PC-9 (cell line): Measurements from ENCODE around the gene DLG3. TPM values are rescaled to one million over a fixed set of nuclear protein-coding genes. Genes with fewer than 3 reads are reported as not detected.
"Not testable (repeated sequence)": the region's sequence is repeated elsewhere in the genome, so short reads cannot be mapped to it uniquely, and the experiment has no call there.

ENCODE experiments used
- BruUV-seq: library from RNA; stranded (reverse); fragments of 400-500 nt; replicated peaks from 2 replicates; lab custom pipeline; 2021; lab: Mats Ljungman, UMichigan
- CTCF ChIA-PET: fragments of 300-600 bp; sonication (Branson Sonifier 250); formaldehyde crosslinking; loops from one replicate; lab custom pipeline; 2022; ENCODE audit warnings: antibody characterized with exemption; lab: Charles Lee
- POLR2A ChIA-PET: fragments of 300-600 bp; sonication (Branson Sonifier 250); formaldehyde crosslinking; loops from one replicate; lab custom pipeline; 2022; ENCODE audit warnings: antibody characterized with exemption; ENCODE audit not compliant: unreplicated experiment; lab: Charles Lee
- DNase-seq, 2 experiments: peaks; one replicate each; pipeline versions ENCODE4 v3.0.0 to v3.0.0-alpha.2; 2015 to 2022; ENCODE audit warnings: mixed read lengths in 1 of 2
- H2AFZ ChIP-seq: fragments of 200-600 bp; sonication (generic); 2 replicates; pipeline ENCODE4 v1.8.1; 2017; ENCODE audit warnings: antibody characterized with exemption
- H3F3A ChIP-seq: fragments of 200-600 bp; sonication (generic); 2 replicates; pipeline ENCODE4 v1.8.1; 2017; ENCODE audit warnings: antibody characterized with exemption, mild to moderate bottlenecking, low read depth; ENCODE audit not compliant: insufficient read depth
- H3K27ac ChIP-seq: fragments of 200-600 bp; sonication (generic); 2 replicates; pipeline ENCODE4 v1.6.1; 2016; ENCODE audit warnings: mixed run types
- H3K27me3 ChIP-seq: fragments of 200-600 bp; sonication (generic); 2 replicates; pipeline ENCODE4 v1.6.1; 2016; ENCODE audit warnings: low read depth, mixed run types; ENCODE audit not compliant: insufficient read depth
- H3K36me3 ChIP-seq: fragments of 200-600 bp; sonication (generic); 2 replicates; pipeline ENCODE4 v1.6.1; 2016; ENCODE audit warnings: low read depth, mixed run types
- H3K4me1 ChIP-seq: fragments of 200-600 bp; sonication (generic); replicated peaks from 2 replicates; pipeline ENCODE4 v1.6.1; 2016; ENCODE audit warnings: mixed run types; ENCODE audit not compliant: insufficient read depth
- H3K4me2 ChIP-seq: fragments of 200-600 bp; sonication (generic); 2 replicates; pipeline ENCODE4 v1.6.1; 2017; ENCODE audit warnings: mixed run types
- H3K4me3 ChIP-seq: fragments of 200-600 bp; sonication (generic); 2 replicates; pipeline ENCODE4 v1.6.1; 2016; ENCODE audit warnings: mixed run types
- H3K79me2 ChIP-seq: fragments of 200-600 bp; sonication (generic); 2 replicates; pipeline ENCODE4 v1.6.1; 2017; ENCODE audit warnings: low read depth, mixed run types
- H3K9me2 ChIP-seq: fragments of 200-600 bp; sonication (generic); 2 replicates; pipeline ENCODE4 v1.8.1; 2017; ENCODE audit warnings: mild to moderate bottlenecking; ENCODE audit not compliant: insufficient read depth
- H3K9me3 ChIP-seq: fragments of 200-600 bp; sonication (generic); 2 replicates; pipeline ENCODE4 v1.8.1; 2016; ENCODE audit warnings: low read depth; ENCODE audit not compliant: insufficient read depth
- H4K20me1 ChIP-seq: fragments of 200-600 bp; sonication (generic); 2 replicates; pipeline ENCODE4 v1.8.1; 2017; ENCODE audit not compliant: insufficient read depth
- EZH2 ChIP-seq: fragments of 200-600 bp; sonication (generic); IDR thresholded peaks from 2 replicates; pipeline ENCODE4 v1.8.0; 2017; ENCODE audit warnings: antibody characterized with exemption, low read depth
- intact Hi-C: fragments of 100-400 bp; cut with micrococcal nuclease; formaldehyde crosslinking; loops from one replicate; pipeline ENCODE4 v1.10.0; 2022; ENCODE audit not compliant: unreplicated experiment
- total RNA-seq: library from RNA; stranded (reverse); gene quantifications from 2 replicates; pipeline ENCODE4 v1.2.3, GENCODE V29; 2021
- TF ChIP-seq, protein P1 (sequence below): fragments of 200-600 bp; sonication (generic); conservative IDR thresholded peaks from 2 replicates; pipeline ENCODE4 v1.6.1; 2017; ENCODE audit warnings: mixed run types, antibody characterized with exemption, mild to moderate bottlenecking, moderate library complexity

DLG3 gene
- total RNA-seq, 1 experiment from 2014 or later, result 61.1 TPM

GRCh38 chrX:70505451-70505841 lies 60.8 kb downstream of the DLG3 start:
- Histone ChIP-seq H4K20me1 (no peaks in the 10 kb centered on the region), H2AFZ (no peak overlapping the region), H3K79me2 (no peaks in the 10 kb centered on the region), H3K4me1 (peaks cover 12% of the 10 kb centered on the region), H3K4me3 (no peak overlapping the region), H3K27ac (no peak overlapping the region), H3F3A (no peaks in the 10 kb centered on the region), H3K36me3 (no peaks in the 10 kb centered on the region), H3K9me2 (no peaks in the 10 kb centered on the region), H3K27me3 (no peaks in the 10 kb centered on the region), H3K9me3 (no peaks in the 10 kb centered on the region), H3K4me2 (no peak overlapping the region)
- TF ChIP-seq, protein P1, sequence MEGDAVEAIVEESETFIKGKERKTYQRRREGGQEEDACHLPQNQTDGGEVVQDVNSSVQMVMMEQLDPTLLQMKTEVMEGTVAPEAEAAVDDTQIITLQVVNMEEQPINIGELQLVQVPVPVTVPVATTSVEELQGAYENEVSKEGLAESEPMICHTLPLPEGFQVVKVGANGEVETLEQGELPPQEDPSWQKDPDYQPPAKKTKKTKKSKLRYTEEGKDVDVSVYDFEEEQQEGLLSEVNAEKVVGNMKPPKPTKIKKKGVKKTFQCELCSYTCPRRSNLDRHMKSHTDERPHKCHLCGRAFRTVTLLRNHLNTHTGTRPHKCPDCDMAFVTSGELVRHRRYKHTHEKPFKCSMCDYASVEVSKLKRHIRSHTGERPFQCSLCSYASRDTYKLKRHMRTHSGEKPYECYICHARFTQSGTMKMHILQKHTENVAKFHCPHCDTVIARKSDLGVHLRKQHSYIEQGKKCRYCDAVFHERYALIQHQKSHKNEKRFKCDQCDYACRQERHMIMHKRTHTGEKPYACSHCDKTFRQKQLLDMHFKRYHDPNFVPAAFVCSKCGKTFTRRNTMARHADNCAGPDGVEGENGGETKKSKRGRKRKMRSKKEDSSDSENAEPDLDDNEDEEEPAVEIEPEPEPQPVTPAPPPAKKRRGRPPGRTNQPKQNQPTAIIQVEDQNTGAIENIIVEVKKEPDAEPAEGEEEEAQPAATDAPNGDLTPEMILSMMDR, result no peak
- no peak for TF ChIP-seq EZH2
- BruUV-seq, result no TSS peak
- intact Hi-C loops, result no loop called here
- POLR2A ChIA-PET, result interaction anchor here (0.6 kb wide), 2 partner anchors 37 to 200 kb away, joined by 3 to 8 read pairs; no protein-coding TSS in a partner anchor
- CTCF ChIA-PET, result no interaction called here
- no peak for DNase-seq

GRCh38 chrX:70508296-70508911 lies 63.8 kb downstream of the DLG3 start:
- H3K4me1 ChIP-seq, result peaks cover 12% of the 10 kb centered on the region
- H3K4me2 ChIP-seq, result peak overlapping the region; percentile 26
- no TSS peak for BruUV-seq
- intact Hi-C loops, result no loop called here
- no peak for DNase-seq
- no peaks in the 10 kb centered on the region for H3K9me2 ChIP-seq
- H2AFZ ChIP-seq, result 0 out of 2 replicates have a peak overlapping the region, but pooled peaks have one; percentile 23
- H3K27me3 ChIP-seq, result no peaks in the 10 kb centered on the region
- no peaks in the 10 kb centered on the region for H4K20me1 ChIP-seq
- POLR2A ChIA-PET, result no interaction called here
- CTCF ChIA-PET, result no interaction called here
- no peaks in the 10 kb centered on the region for H3K9me3 ChIP-seq
- H3K36me3 ChIP-seq, result no peaks in the 10 kb centered on the region
- no peak overlapping the region for H3K4me3 ChIP-seq
- H3K79me2 ChIP-seq, result no peaks in the 10 kb centered on the region
- H3K27ac ChIP-seq, result no peak overlapping the region
- TF ChIP-seq, protein P1, result no peak
- no peak for TF ChIP-seq EZH2
- H3F3A ChIP-seq, result no peaks in the 10 kb centered on the region

- no peak overlapping the region for H3K4me3 ChIP-seq
- BruUV-seq, result TSS peak; percentile 10
- no peaks in the 10 kb centered on the region for H3K27me3 ChIP-seq
- POLR2A ChIA-PET, result no interaction called here
- no peaks in the 10 kb centered on the region for H3K79me2 ChIP-seq
- TF ChIP-seq, protein P1, result no peak
- TF ChIP-seq EZH2, result no peak
- H4K20me1 ChIP-seq, result no peaks in the 10 kb centered on the region
- no peak overlapping the region for H2AFZ ChIP-seq
- H3K36me3 ChIP-seq, result no peaks in the 10 kb centered on the region
- intact Hi-C loops, result no loop called here
- no peaks in the 10 kb centered on the region for H3K9me2 ChIP-seq
- peaks cover 12% of the 10 kb centered on the region for H3K4me1 ChIP-seq
- no peaks in the 10 kb centered on the region for H3K9me3 ChIP-seq
- peak overlapping the region; percentile 26; the same call in 1 of the 2 replicates for H3K4me2 ChIP-seq
- H3F3A ChIP-seq, result no peaks in the 10 kb centered on the region
- no peak overlapping the region for H3K27ac ChIP-seq
- CTCF ChIA-PET, result no interaction called here
- DNase-seq, result no peak
Measured at GRCh38 chrX:70509078-70509477, 64.4 kb downstream of the DLG3 start.

- BruUV-seq, H3K4me1 ChIP-seq, H3K36me3 ChIP-seq, H3F3A ChIP-seq, H3K9me2 ChIP-seq, H3K4me3 ChIP-seq, H2AFZ ChIP-seq, H3K27ac ChIP-seq, H3K9me3 ChIP-seq, H4K20me1 ChIP-seq, H3K4me2 ChIP-seq, DNase-seq, H3K27me3 ChIP-seq, POLR2A ChIA-PET, H3K79me2 ChIP-seq, CTCF ChIA-PET, intact Hi-C loops: not testable (repeated sequence)
Measured at GRCh38 chrX:70515270-70515669, 70.6 kb downstream of the DLG3 start.

GRCh38 chrX:70515692-70516091 lies 71.1 kb downstream of the DLG3 start:
- DNase-seq, H3F3A ChIP-seq, CTCF ChIA-PET, H3K79me2 ChIP-seq, H3K4me3 ChIP-seq, H3K9me3 ChIP-seq, H3K27ac ChIP-seq, H3K4me1 ChIP-seq, POLR2A ChIA-PET, H2AFZ ChIP-seq, H3K36me3 ChIP-seq, H4K20me1 ChIP-seq, BruUV-seq, H3K4me2 ChIP-seq, H3K27me3 ChIP-seq, H3K9me2 ChIP-seq, intact Hi-C loops: not testable (repeated sequence)
